Adrenal gland (tissue), 12 donors: ENCODE results near the gene MC1R. TPM values are rescaled to one million over a fixed set of nuclear protein-coding genes. Genes with fewer than 3 reads are reported as not detected.

Experiments
- DNase-seq, 7 donors: peaks; one replicate each; pipeline ENCODE4 v3.0.0-alpha.2; 2019 to 2020
- H3K27ac ChIP-seq, 5 donors: fragments of 200-600 bp; sonication (generic) in 4 of 5; 1 replicate in 3 of 5; 2 replicates in 2 of 5; pipeline versions ENCODE4 v1.5.1 to v1.8.0; 2016 to 2020; ENCODE audit warnings: mild to moderate bottlenecking in 1 of 5
- H3K27me3 ChIP-seq: fragments of 200-600 bp; 2 replicates; pipeline ENCODE4 v1.8.0; 2021
- H3K36me3 ChIP-seq, 2 donors: fragments of 200-600 bp; replicated peaks in 1 of 2; 1 replicate in 1 of 2; 2 replicates in 1 of 2; pipeline versions ENCODE4 v1.5.1 to v1.8.0; 2018 to 2022
- H3K4me1 ChIP-seq, 2 donors: fragments of 200-600 bp; replicated peaks in 1 of 2; 1 replicate in 1 of 2; 2 replicates in 1 of 2; pipeline versions ENCODE4 v1.5.1 to v1.8.0; 2018 to 2021
- H3K4me3 ChIP-seq, 4 donors: fragments of 200-600 bp; sonication (generic) in 3 of 4; one replicate each; pipeline ENCODE4 v1.5.1; 2016 to 2018
- H3K9me3 ChIP-seq, 3 donors: fragments of 200-600 bp; sonication (generic) in 1 of 3; replicated peaks in 1 of 3; 1 replicate in 2 of 3; 2 replicates in 1 of 3; pipeline versions ENCODE4 v1.5.1 to v1.8.0; 2016 to 2021
- CTCF ChIP-seq, 6 experiments: fragments of 450-650 bp in 4 of 6; fragments of 200-600 bp in 2 of 6; sonication (generic) in 1 of 6; IDR thresholded peaks; 1 replicate in 5 of 6; 2 replicates in 1 of 6; pipeline versions ENCODE4 v1.5.1 to v1.8.0; 2016 to 2021; ENCODE audit warnings: antibody characterized with exemption in 6 of 6, mild to moderate bottlenecking in 2 of 6, moderate library complexity in 1 of 6
- POLR2A ChIP-seq, 2 donors: fragments of 450-650 bp; IDR thresholded peaks; one replicate each; pipeline ENCODE4 v1.6.1; 2017; ENCODE audit warnings: antibody characterized with exemption in 2 of 2, mild to moderate bottlenecking in 2 of 2, moderate library complexity in 1 of 2
- WGBS, 4 donors: extraction: QIAGEN DNeasy Blood & Tissue Kit in 2 of 4; methylation state at CpG; one replicate each; pipeline versions ENCODE4 v1.1.5 to v1.1.7; 2013 to 2017; 5-methylcytosine and 5-hydroxymethylcytosine counted together
- intact Hi-C, 2 donors: fragments of 100-400 bp; cut with DNase I; formaldehyde crosslinking; loops; one replicate each; pipeline versions ENCODE4 v1.14.1 to v1.15.0; 2022 to 2023
- polyA plus RNA-seq, 3 donors: library from polyadenylated mRNA; stranded (reverse); fragments of 200-250 nt in 2 of 3; fragments of 350-450 nt in 1 of 3; fragmentation: Illumina TruSeq in 1 of 3; extraction: RNeasy Lipid Tissue Mini Kit (QIAGEN cat#74804) in 1 of 3; gene quantifications; one replicate each; pipeline ENCODE4 v1.2.3, GENCODE V29; 2013 to 2014
- total RNA-seq, 9 donors: library from RNA; depleted of rRNA in 4 of 9; stranded (reverse); fragments of >200 nt in 4 of 9; fragments of 120-200 nt in 1 of 9; fragmentation: NEBNext Ultra II Directional in 1 of 9; extraction: Animal tissue kit (Norgen Biotek cat#: 25700) in 1 of 9; gene quantifications; one replicate each; pipeline versions ENCODE4 v1.1.0 to v1.2.4, GENCODE V29; 2013 to 2023
- donor health status: healthy with polysubstance abuse.
- donor health status: Bipolar disorder and iron deficiency.
- donor health status: DM: yes; HTN: yes; CAD: no.
- donor health status: DM: no; HTN: no; CAD: no.
- donor health status: DM: no; HTN: no; CAD: no.
- donor health status: DM: yes; HTN: yes; CAD: no.

The MC1R gene
- total and polyA plus RNA-seq, 12 donors, result 0.55 to 20.4 (median 6.2) TPM

GRCh38 chr16:89909777-89910716 lies 8.6 kb upstream of the MC1R start:
- Histone ChIP-seq H3K27me3 (no peaks in the 10 kb centered on the region), H3K4me3 (no peak overlapping the region), H3K27ac (peak overlapping the region in 2 of 5 donors; percentile 10 to 49), H3K4me1 (peaks cover 0 to 5% of the 10 kb centered on the region in 2 donors), H3K36me3 (peaks cover 0 to 55% of the 10 kb centered on the region in 2 donors), H3K9me3 (no peaks in the 10 kb centered on the region)
- intact Hi-C loops, result no loop called here
- 62 to 67% (median 63%) methylated on average over 32 to 47 of the region's 47 CpGs for WGBS, 4 donors
- peak; percentile 68 to 90 (median 82) for DNase-seq
- TF ChIP-seq POLR2A (IDR thresholded peaks at IDR 0.05), result no peak
- TF ChIP-seq CTCF (IDR thresholded peaks at IDR 0.05), result peak; percentile 75 to 90 (median 84)

GRCh38 chr16:89910717-89911354 lies 7.8 kb upstream of the MC1R start:
- H3K4me3 ChIP-seq, result no peak overlapping the region
- 90 to 94% (median 92%) methylated on average over 16 to 27 of the region's 27 CpGs for WGBS, 4 donors
- no peaks in the 10 kb centered on the region for H3K9me3 ChIP-seq
- H3K36me3 ChIP-seq, result peaks cover 0 to 47% of the 10 kb centered on the region in 2 donors
- TF ChIP-seq CTCF (IDR thresholded peaks at IDR 0.05) (no peak), POLR2A (IDR thresholded peaks at IDR 0.05) (no peak)
- H3K4me1 ChIP-seq, result peaks cover 0 to 5% of the 10 kb centered on the region in 2 donors
- DNase-seq, result no peak
- intact Hi-C loops, result no loop called here
- peak overlapping the region in 2 of 5 donors; percentile 10 to 49 for H3K27ac ChIP-seq
- no peaks in the 10 kb centered on the region for H3K27me3 ChIP-seq

GRCh38 chr16:89911375-89911774 lies 7.3 kb upstream of the MC1R start:
- H3K9me3 ChIP-seq, result no peaks in the 10 kb centered on the region
- 89 to 93% (median 92%) methylated on average over 13 to 14 of the region's 14 CpGs for WGBS, 4 donors
- no peak overlapping the region for H3K4me3 ChIP-seq
- H3K27me3 ChIP-seq, result no peaks in the 10 kb centered on the region
- DNase-seq, result no peak
- no peak overlapping the region for H3K27ac ChIP-seq
- H3K4me1 ChIP-seq, result peaks cover 0 to 5% of the 10 kb centered on the region in 2 donors
- peaks cover 0 to 41% of the 10 kb centered on the region in 2 donors for H3K36me3 ChIP-seq
- no peak for TF ChIP-seq CTCF (IDR thresholded peaks at IDR 0.05)
- no peak for TF ChIP-seq POLR2A (IDR thresholded peaks at IDR 0.05)
- intact Hi-C loops, result no loop called here

- 84 to 96% (median 88%) methylated on average over 3 to 13 of the region's 13 CpGs for WGBS, 4 donors
- Histone ChIP-seq H3K4me3 (no peak overlapping the region), H3K27me3 (no peaks in the 10 kb centered on the region), H3K27ac (no peak overlapping the region), H3K4me1 (peaks cover 0 to 5% of the 10 kb centered on the region in 2 donors), H3K36me3 (peaks cover 0 to 34% of the 10 kb centered on the region in 2 donors), H3K9me3 (no peaks in the 10 kb centered on the region)
- intact Hi-C loops, result no loop called here
- no peak for DNase-seq
- TF ChIP-seq CTCF (IDR thresholded peaks at IDR 0.05), result no peak
- TF ChIP-seq POLR2A (IDR thresholded peaks at IDR 0.05), result no peak
Observed at GRCh38 chr16:89912143-89912542, 6.5 kb upstream of the MC1R start.
